Measurements from ENCODE around the gene MAPKAPK2.

The MAPKAPK2 gene

GRCh38 chr1:206661161-206661820 is 23.4 kb upstream of the MAPKAPK2 start:
- no peak for DNase-seq

GRCh38 chr1:206662396-206663092 is 22.2 kb upstream of the MAPKAPK2 start:
- DNase-seq = no peak

GRCh38 chr1:206663362-206663761 is 21.3 kb upstream of the MAPKAPK2 start:
- DNase-seq = no peak

- DNase-seq = peak; percentile 80
Observed at GRCh38 chr1:206663832-206664652, 20.7 kb upstream of the MAPKAPK2 start.

- DNase-seq = no peak
Observed at GRCh38 chr1:206664740-206665139, 20.0 kb upstream of the MAPKAPK2 start.

- no peak for DNase-seq
Observed at GRCh38 chr1:206666031-206666561, 18.6 kb upstream of the MAPKAPK2 start.

GRCh38 chr1:206666954-206667665 is 17.6 kb upstream of the MAPKAPK2 start:
- no peak for DNase-seq

GRCh38 chr1:206668351-206668750 is 16.4 kb upstream of the MAPKAPK2 start:
- DNase-seq = no peak

GRCh38 chr1:206668874-206669410 is 15.8 kb upstream of the MAPKAPK2 start:
- DNase-seq = no peak

- DNase-seq = no peak
Observed at GRCh38 chr1:206672011-206672688, 12.6 kb upstream of the MAPKAPK2 start.

- no peak for DNase-seq
Observed at GRCh38 chr1:206672844-206673758, 11.6 kb upstream of the MAPKAPK2 start.

GRCh38 chr1:206674236-206674635 is 10.5 kb upstream of the MAPKAPK2 start:
- no peak for DNase-seq

- no peak for DNase-seq
Observed at GRCh38 chr1:206674745-206675175, 9.9 kb upstream of the MAPKAPK2 start.

GRCh38 chr1:206676499-206676898 is 8.2 kb upstream of the MAPKAPK2 start:
- no peak for DNase-seq

GRCh38 chr1:206678490-206678889 is 6.2 kb upstream of the MAPKAPK2 start:
- no peak for DNase-seq

GRCh38 chr1:206679738-206680211 is 4.9 kb upstream of the MAPKAPK2 start:
- no peak for DNase-seq

GRCh38 chr1:206680279-206680678 is 4.4 kb upstream of the MAPKAPK2 start:
- DNase-seq = no peak

- DNase-seq = no peak
Observed at GRCh38 chr1:206681359-206681758, 3.3 kb upstream of the MAPKAPK2 start.

GRCh38 chr1:206682111-206682510 is 2.6 kb upstream of the MAPKAPK2 start:
- no peak for DNase-seq

- DNase-seq = no peak
Observed at GRCh38 chr1:206683313-206683712, 1.4 kb upstream of the MAPKAPK2 start.

- no peak for DNase-seq
Observed at GRCh38 chr1:206684003-206684402, 702 bp upstream of the MAPKAPK2 start.

Data from stimulated activated CD4-positive, alpha-beta T cell treated with anti-CD3 and anti-CD28 coated beads, Interleukin-4, amount 100 ng/mL, for 24 hours (primary cell).